ENCODE measurements around the gene VTI1A.

- no peak for TF ChIP-seq CTCF (IDR thresholded peaks at IDR 0.05; ENCODE audit: insufficient read depth, low read depth, low read length)
- no peak for TF ChIP-seq EZH2 (IDR thresholded peaks at IDR 0.05; ENCODE audit: insufficient read depth, low read length)
Measured at GRCh38 chr10:112622786-112623185, 175.8 kb downstream of the VTI1A start.

Measured in astrocyte (in vitro differentiated cells and primary cell).